K562 (cell line): ENCODE results near the gene CUX1. TPM values are rescaled to one million over a fixed set of nuclear protein-coding genes. Genes with fewer than 3 reads are reported as not detected.

Experiments
- ATAC-seq: fragments of 200-7000 bp; cut with Tn5 transposase; 3 replicates; pipeline ENCODE4 v1.9.1; 2020; ENCODE audit warnings: moderate library complexity
- BruUV-seq: library from RNA; stranded (reverse); fragments of 400-500 nt; replicated peaks from 2 replicates; lab custom pipeline; 2021; lab: Mats Ljungman, UMichigan
- CTCF ChIA-PET: fragments of 300-600 bp; formaldehyde crosslinking; extraction: SDS; loops from one replicate; lab custom pipeline; 2021; ENCODE audit warnings: low intra/inter-chr PET ratio; lab: Yijun Ruan, JAX
- POLR2A ChIA-PET: fragments of 300-600, 350-650 bp; sonication (Branson Sonifier 250); formaldehyde crosslinking; extraction: SDS; loops from one replicate; lab custom pipeline; 2021; ENCODE audit warnings: antibody characterized with exemption, inconsistent platforms; lab: Yijun Ruan, JAX
- DNase-seq, 4 experiments: peaks; one replicate each; pipeline versions ENCODE4 v3.0.0 to v3.0.0-alpha.2; 2011 to 2018; ENCODE audit warnings: low spot score in 3 of 4, mixed read lengths in 3 of 4; ENCODE audit errors: extremely low read depth in 1 of 4
- FAIRE-seq: peaks from 2 replicates; lab custom pipeline; 2011; peaks lifted over from hg19 to GRCh38; lab: Jason Lieb, UNC
- H2AFZ ChIP-seq: 2 replicates; pipeline ENCODE4 v1.6.0; 2011; ENCODE audit warnings: low read depth, low read length, control low read depth, inconsistent platforms
- H3K27ac ChIP-seq: fragments of 200-600 bp; 3 replicates; pipeline ENCODE4 v1.8.0; 2011; ENCODE audit warnings: low read depth, mild to moderate bottlenecking, control low read depth, inconsistent platforms, low read length, moderate library complexity, mixed read lengths; ENCODE audit errors: extremely low read depth
- H3K27me3 ChIP-seq, 2 experiments: fragments of 300-600 bp in 1 of 2; 2 replicates in 1 of 2; 3 replicates in 1 of 2; pipeline versions ENCODE4 v1.6.0 to v1.8.0; 2011; ENCODE audit warnings: inconsistent platforms in 2 of 2, low read length in 2 of 2, mild to moderate bottlenecking in 1 of 2, mixed read lengths in 1 of 2, moderate library complexity in 1 of 2; ENCODE audit not compliant: control insufficient read depth in 2 of 2, insufficient read depth in 2 of 2
- H3K36me3 ChIP-seq: fragments of 300-600 bp; 3 replicates; pipeline ENCODE4 v1.8.0; 2011; ENCODE audit warnings: mild to moderate bottlenecking, low read length, inconsistent platforms; ENCODE audit not compliant: control insufficient read depth, insufficient read depth
- H3K4me1 ChIP-seq, 2 experiments: fragments of 200-600 bp in 1 of 2; replicated peaks in 1 of 2; 2 replicates in 1 of 2; 3 replicates in 1 of 2; pipeline versions ENCODE4 v1.5.1 to v1.8.0; 2011; ENCODE audit warnings: inconsistent platforms in 2 of 2, low read length in 2 of 2, mild to moderate bottlenecking in 1 of 2, mixed read lengths in 1 of 2, moderate library complexity in 1 of 2; ENCODE audit not compliant: control insufficient read depth in 2 of 2, insufficient read depth in 2 of 2
- H3K4me2 ChIP-seq: 2 replicates; pipeline ENCODE4 v1.6.1; 2011; ENCODE audit warnings: low read length, control low read depth, inconsistent platforms, mixed read lengths; ENCODE audit not compliant: insufficient read depth
- H3K4me3 ChIP-seq: fragments of 200-600 bp; sonication (generic), shearing (Covaris generic); 2 replicates; pipeline ENCODE4 v1.5.1; 2016; ENCODE audit warnings: control low read depth, inconsistent platforms
- H3K79me2 ChIP-seq: fragments of 200-600 bp; 3 replicates; pipeline ENCODE4 v1.8.0; 2011; ENCODE audit warnings: low read length, inconsistent platforms; ENCODE audit not compliant: control insufficient read depth, insufficient read depth
- H3K9ac ChIP-seq, 2 experiments: 2 replicates each; pipeline versions ENCODE4 v1.6.0 to v1.6.1; 2011; ENCODE audit warnings: low read depth in 2 of 2, low read length in 2 of 2, control low read depth in 1 of 2, inconsistent platforms in 1 of 2, mild to moderate bottlenecking in 1 of 2, mixed read lengths in 1 of 2; ENCODE audit not compliant: insufficient read depth in 1 of 2
- H3K9me1 ChIP-seq: one replicate; pipeline ENCODE4 v1.6.0; 2011; ENCODE audit warnings: inconsistent platforms, mild to moderate bottlenecking, low read length, moderate library complexity; ENCODE audit not compliant: control insufficient read depth, insufficient read depth
- H3K9me3 ChIP-seq: replicated peaks from 2 replicates; pipeline ENCODE4 v1.5.1; 2011; ENCODE audit warnings: low read depth, low read length, inconsistent platforms; ENCODE audit not compliant: control insufficient read depth, insufficient read depth
- H4K20me1 ChIP-seq: replicated peaks from 2 replicates; pipeline ENCODE4 v1.6.1; 2011; ENCODE audit warnings: low read length, inconsistent platforms, mixed read lengths; ENCODE audit not compliant: control insufficient read depth, insufficient read depth
- CBFA2T3 ChIP-seq: fragments of 450-650 bp; IDR thresholded peaks from 2 replicates; pipeline ENCODE4 v1.6.1; 2017
- COPS2 ChIP-seq: fragments of 450-650 bp; conservative IDR thresholded peaks from 2 replicates; pipeline ENCODE4 v1.6.1; 2016; ENCODE audit warnings: mild to moderate bottlenecking, moderate library complexity
- LARP7 ChIP-seq: fragments of 450-650 bp; IDR thresholded peaks from 2 replicates; pipeline ENCODE4 v1.6.1; 2016
- OTX1 ChIP-seq: fragments of 450-650 bp; formaldehyde crosslinking; IDR thresholded peaks from 2 replicates; pipeline ENCODE4 v1.4.0; 2022; ENCODE audit warnings: mild to moderate bottlenecking
- SIN3A ChIP-seq, 2 experiments: fragments of 150-350 bp in 1 of 2; IDR thresholded peaks; 2 replicates each; pipeline ENCODE4 v1.6.1; 2011 to 2016; ENCODE audit warnings: borderline replicate concordance in 2 of 2, low read depth in 2 of 2, low read length in 2 of 2, mild to moderate bottlenecking in 2 of 2, moderate library complexity in 2 of 2; ENCODE audit not compliant: control insufficient read depth in 1 of 2
- TCF7L2 ChIP-seq: fragments of 150-350 bp; IDR thresholded peaks from 2 replicates; pipeline ENCODE4 v1.6.1; 2016; ENCODE audit warnings: low read depth, mild to moderate bottlenecking, low read length, moderate library complexity
- WGBS: fragments of 100-300 bp; shearing (Covaris generic); methylation state at CpG from one replicate; pipeline ENCODE4 v1.1.6; 2016; ENCODE audit warnings: low coverage, mixed read lengths; ENCODE audit not compliant: insufficient coverage; ENCODE audit errors: missing lambda C conversion rate; 5-methylcytosine and 5-hydroxymethylcytosine counted together
- in situ Hi-C: fragments of 300-500 bp; cut with MboI; formaldehyde crosslinking; loops from 4 replicates; pipeline ENCODE4 v1.15.0; 2018; ENCODE audit warnings: inconsistent platforms, mixed read lengths
- intact Hi-C: fragments of 100-400 bp; cut with micrococcal nuclease; formaldehyde crosslinking; loops from 2 replicates; pipeline ENCODE4 v1.14.2; 2022
- polyA plus RNA-seq, 8 experiments: library from polyadenylated mRNA; depleted of rRNA in 4 of 8; stranded (reverse) in 5 of 8; unstranded in 3 of 8; fragments of >200 nt; fragmentation: Nextera tagmentation in 2 of 8; fragmentation: Illumina TruSeq in 1 of 8; extraction: Ambion mirVana in 2 of 8; extraction: Trizol in 1 of 8; gene quantifications; 2 replicates each; pipeline versions ENCODE4 v1.2.1 to v1.2.3, GENCODE V29; 2011 to 2014; ENCODE audit warnings: inconsistent platforms in 1 of 8, missing spikeins in 1 of 8
- total RNA-seq, 7 experiments: library from RNA; depleted of rRNA in 6 of 7; stranded (reverse); fragments of >200 nt in 6 of 7; fragmentation: Illumina TruSeq in 2 of 7; extraction: Trizol in 2 of 7; gene quantifications; 2 replicates each; pipeline versions ENCODE4 v1.2.1 to v1.2.3, GENCODE V29; 2011 to 2021; ENCODE audit warnings: low replicate concordance in 1 of 7
- TF ChIP-seq, protein P1 (sequence below): fragments of 250-450 bp; sonication (Bioruptor Pico); IDR thresholded peaks from 2 replicates; pipeline ENCODE4 v1.8.0; 2021; ENCODE audit warnings: moderate library complexity, mild to moderate bottlenecking, inconsistent platforms

The CUX1 gene
- total and polyA plus RNA-seq, 9 of the 15 experiments (the other 6 are each of a cell fraction or from before 2014, with no cell fraction given), result 3.6 to 55.3 (median 25.2) TPM

- in situ Hi-C loops (loop anchor here (10.0 kb wide), 1 partner anchor 540 kb away; no protein-coding TSS in a partner anchor), intact Hi-C loops (loop anchor here (5.0 kb wide), 2 partner anchors 418 to 633 kb away; partner anchors contain the start of gene CUX1)
- Histone ChIP-seq H3K9me1 (no peaks in the 10 kb centered on the region), H3K4me3 (no peak overlapping the region), H3K4me1 (peaks cover 0 to 6% of the 10 kb centered on the region in 2 experiments; a peak in 1 of 5 replicates), H3K4me2 (no peak overlapping the region), H3K27me3 (no peaks in the 10 kb centered on the region), H4K20me1 (peaks cover 3% of the 10 kb centered on the region; the same call in 1 of the 2 replicates), H2AFZ (no peak overlapping the region), H3K9me3 (no peaks in the 10 kb centered on the region), H3K36me3 (peaks cover 50% of the 10 kb centered on the region; the same call in 2 of the 3 replicates), H3K9ac (no peak overlapping the region), H3K27ac (no peak overlapping the region), H3K79me2 (no peaks in the 10 kb centered on the region)
- TF ChIP-seq OTX1 (no peak), LARP7 (no peak), COPS2 (no peak), TCF7L2 (no peak), CBFA2T3 (no peak), SIN3A (IDR thresholded peaks at IDR 0.05; ENCODE audit: borderline replicate concordance in 2 of 2, control insufficient read depth in 1 of 2, low read depth in 2 of 2, low read length in 2 of 2) (no peak)
- TF ChIP-seq, protein P1, sequence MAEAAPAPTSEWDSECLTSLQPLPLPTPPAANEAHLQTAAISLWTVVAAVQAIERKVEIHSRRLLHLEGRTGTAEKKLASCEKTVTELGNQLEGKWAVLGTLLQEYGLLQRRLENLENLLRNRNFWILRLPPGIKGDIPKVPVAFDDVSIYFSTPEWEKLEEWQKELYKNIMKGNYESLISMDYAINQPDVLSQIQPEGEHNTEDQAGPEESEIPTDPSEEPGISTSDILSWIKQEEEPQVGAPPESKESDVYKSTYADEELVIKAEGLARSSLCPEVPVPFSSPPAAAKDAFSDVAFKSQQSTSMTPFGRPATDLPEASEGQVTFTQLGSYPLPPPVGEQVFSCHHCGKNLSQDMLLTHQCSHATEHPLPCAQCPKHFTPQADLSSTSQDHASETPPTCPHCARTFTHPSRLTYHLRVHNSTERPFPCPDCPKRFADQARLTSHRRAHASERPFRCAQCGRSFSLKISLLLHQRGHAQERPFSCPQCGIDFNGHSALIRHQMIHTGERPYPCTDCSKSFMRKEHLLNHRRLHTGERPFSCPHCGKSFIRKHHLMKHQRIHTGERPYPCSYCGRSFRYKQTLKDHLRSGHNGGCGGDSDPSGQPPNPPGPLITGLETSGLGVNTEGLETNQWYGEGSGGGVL, result no peak
- ATAC-seq (no peak), DNase-seq (no peak), FAIRE-seq (no peak)
- ChIA-PET POLR2A (no interaction called here), CTCF (interaction anchor here (0.7 to 2.7 kb wide), 3 partner anchors 546 to 807 kb away, joined by 4 to 14 read pairs (median 8); no protein-coding TSS in a partner anchor)
- 93% methylated on average over 19 of the region's 19 CpGs for WGBS
- BruUV-seq, result no TSS peak
Measured at GRCh38 chr7:102234801-102235550, 417.6 kb downstream of the CUX1 start.
